Stimulated activated CD8-positive, alpha-beta memory T cell treated with anti-CD3 and anti-CD28 coated beads, Interleukin-12 subunit alpha, Interleukin-12 subunit beta, amount 100 ng/mL, for 24 hours (primary cell): ENCODE results near the gene ELP4.
"Not testable (repeated sequence)": the region's sequence is repeated elsewhere in the genome, so short reads cannot be mapped to it uniquely, and the experiment has no call there.

Source experiments
- DNase-seq: peaks from one replicate; pipeline ENCODE4 v3.0.0-alpha.2; 2020; ENCODE audit errors: extremely low read depth

ELP4 gene

DNA sequence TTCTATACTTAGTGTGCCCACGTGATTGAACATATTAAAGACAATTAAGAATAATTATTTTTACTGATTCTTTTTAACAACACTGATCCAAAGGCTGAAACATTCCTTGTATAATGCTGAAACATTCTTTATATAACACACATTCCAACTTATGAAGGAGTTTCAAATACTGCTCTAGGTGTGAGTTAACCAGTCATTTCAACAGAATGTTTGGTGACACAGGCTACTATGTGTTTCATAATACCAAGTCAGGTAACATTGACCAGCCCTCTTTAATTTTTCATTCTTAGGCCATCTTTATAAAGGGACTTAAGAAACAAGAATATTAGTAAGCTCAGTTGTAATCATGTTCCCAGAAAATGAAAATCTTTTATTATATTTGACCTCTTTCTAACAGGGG, 136.6 kb downstream of the ELP4 start:
- DNase-seq: no peak

- no peak for DNase-seq
Measured at GRCh38 chr11:31649129-31649966, 139.8 kb downstream of the ELP4 start.

DNA sequence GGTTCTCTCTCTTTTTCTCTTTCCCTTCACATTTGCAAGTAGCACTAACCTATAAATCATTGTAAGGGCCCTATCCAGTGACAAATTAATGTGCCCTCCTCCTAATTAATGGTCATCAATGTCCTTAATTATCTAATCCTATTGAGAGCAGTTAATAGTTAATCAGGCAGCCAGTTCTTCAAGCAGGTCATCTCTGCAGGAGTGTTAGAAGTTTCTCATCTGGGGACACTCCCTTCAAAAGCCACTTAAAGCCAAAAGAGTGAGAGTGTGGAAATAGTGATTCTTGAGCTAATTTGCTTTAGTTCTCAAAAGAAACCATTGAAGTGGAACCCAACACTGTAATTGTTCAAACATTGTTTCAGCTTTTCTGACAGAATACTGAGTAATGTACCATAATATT, 141.6 kb downstream of the ELP4 start:
- DNase-seq: no peak

GRCh38 chr11:31651822-31652221, 142.3 kb downstream of the ELP4 start:
- DNase-seq: no peak

- no peak for DNase-seq
Measured at GRCh38 chr11:31652528-31652927, 143.0 kb downstream of the ELP4 start.

GRCh38 chr11:31655483-31655882, 145.9 kb downstream of the ELP4 start:
- DNase-seq: no peak

GRCh38 chr11:31656051-31656450, 146.5 kb downstream of the ELP4 start:
- DNase-seq: no peak

GRCh38 chr11:31657091-31657490, 147.5 kb downstream of the ELP4 start:
- no peak for DNase-seq

DNA sequence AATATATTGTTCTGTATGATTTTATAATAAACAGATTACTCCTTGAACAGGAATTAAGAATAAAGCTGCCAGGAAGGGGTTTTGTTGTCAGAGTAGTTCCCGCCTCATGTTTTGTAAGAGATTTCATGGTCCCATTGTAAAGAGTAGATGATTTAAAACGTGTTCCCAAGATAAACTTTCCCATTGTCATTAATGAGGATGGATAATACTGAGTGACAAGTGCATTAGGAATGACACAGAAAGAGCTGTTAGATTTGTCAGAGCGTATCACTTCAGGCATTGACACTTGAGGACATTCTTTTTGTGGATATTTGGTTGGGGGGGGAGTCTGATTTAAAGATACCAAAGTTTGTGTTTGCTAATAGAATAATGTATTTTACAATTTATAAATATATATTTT, 154.6 kb downstream of the ELP4 start:
- no peak for DNase-seq

GRCh38 chr11:31664954-31665353, 155.4 kb downstream of the ELP4 start:
- no peak for DNase-seq

GRCh38 chr11:31671681-31672080, 162.1 kb downstream of the ELP4 start:
- DNase-seq: no peak

GRCh38 chr11:31673108-31673507, 163.5 kb downstream of the ELP4 start:
- not testable (repeated sequence) for DNase-seq

DNA sequence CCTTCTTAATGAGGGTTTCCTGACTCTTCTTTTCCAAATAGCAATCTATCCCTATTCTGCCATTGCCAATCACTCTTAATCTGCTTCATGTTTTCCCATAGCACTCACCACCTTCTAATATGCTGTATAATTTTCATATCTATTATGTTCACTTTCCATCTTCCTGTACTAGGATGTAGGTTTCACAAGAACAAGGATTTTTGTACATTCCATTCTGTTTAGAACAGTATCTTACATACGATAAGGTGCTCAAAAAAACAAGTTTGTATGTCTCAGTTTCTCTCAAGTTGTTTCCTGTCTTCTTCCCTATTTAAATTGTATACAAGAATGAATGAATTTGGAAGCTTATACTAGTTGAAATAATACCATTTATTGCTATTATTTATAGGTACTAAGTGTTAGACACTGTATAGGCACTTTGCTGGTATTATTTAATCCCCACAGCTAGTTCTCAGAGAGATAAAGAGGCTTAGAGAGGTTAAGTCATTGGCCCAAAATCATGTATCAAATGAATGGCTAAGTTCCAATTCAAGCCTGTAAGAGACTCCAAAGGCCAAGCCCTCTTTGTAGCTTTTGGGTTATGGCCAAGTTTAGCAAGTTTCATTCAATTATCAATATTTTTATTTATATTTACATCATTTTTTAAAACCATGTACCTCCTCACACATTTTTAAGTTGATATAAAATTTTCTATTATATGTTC, 166.9 kb downstream of the ELP4 start:
- no peak for DNase-seq

- no peak for DNase-seq
Measured at GRCh38 chr11:31680770-31681169, 171.2 kb downstream of the ELP4 start.

DNA sequence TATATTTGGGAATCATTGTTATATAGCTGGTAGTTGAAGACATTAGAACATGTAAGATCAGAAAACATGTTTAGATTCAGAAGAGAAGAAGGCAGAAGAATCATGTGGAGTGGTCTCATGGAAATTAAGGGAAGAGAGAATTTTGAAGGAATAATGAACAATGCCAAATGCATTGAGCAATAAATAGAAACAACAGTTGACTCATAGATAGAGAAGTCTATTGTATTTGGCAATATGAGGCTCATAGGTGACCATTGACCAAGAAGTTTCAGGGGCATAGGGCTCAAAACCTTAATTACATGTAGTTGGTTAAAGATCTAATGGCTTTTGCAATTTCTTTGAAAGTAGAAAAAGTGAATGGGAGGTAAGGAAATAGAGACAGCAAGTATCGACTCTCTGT, 177.7 kb downstream of the ELP4 start:
- DNase-seq: no peak

DNA sequence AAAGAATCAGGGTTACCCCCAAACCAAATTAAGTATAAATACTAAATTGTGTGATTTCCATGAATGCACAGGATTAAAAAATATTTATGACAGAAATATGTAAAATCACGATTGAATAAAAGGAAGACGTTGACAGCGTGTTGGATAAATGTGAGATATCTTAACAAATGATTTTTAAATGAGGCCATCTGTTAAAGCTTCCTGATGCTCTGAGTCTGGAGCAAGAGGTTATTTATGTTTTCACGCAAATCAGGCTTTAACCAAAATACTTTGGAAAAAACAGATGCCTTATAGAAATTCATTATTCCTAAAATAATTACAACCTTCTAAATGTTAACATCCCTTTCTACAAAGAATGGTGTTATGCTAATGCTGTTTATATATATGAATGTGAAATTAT, 178.3 kb downstream of the ELP4 start:
- no peak for DNase-seq

DNA sequence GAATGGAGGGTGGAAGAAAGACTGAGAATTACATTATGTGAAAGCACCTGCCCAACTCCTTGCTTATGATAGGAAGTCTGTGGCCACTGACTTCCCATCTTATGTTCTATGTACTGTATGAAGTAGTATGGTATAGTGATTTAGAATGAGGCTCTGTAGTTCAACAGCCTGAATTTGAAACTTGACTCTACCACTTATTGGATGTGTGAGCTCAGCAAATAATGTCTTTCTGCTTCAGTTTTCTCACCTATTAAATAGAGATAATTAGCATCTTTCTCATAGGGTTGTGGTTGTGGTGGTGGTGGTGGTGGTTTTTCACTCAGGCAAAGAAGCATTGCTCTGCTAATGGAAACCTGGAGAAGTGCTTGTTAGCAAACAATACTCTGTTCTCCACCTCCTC, 180.0 kb downstream of the ELP4 start:
- DNase-seq: no peak

GRCh38 chr11:31690041-31690440, 180.5 kb downstream of the ELP4 start:
- DNase-seq: no peak

DNA sequence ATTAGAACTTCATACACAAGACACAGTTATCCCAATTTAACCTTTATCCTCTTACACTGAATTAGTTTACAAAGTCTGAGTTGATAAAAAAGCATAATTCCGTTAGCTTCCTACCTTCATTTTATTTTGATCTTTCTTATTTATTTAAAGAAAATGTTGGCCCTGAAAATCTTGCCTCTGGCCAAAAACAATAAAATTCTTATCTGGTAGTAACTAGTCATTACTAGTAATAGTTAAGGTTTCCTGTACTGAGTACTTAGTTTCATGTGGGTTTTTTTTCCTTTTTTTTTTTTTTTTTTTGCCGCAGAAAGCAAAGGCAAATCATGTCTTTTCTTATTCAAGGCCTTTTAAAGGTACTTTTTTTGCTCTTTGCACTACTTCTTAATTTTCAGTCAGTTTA, 180.9 kb downstream of the ELP4 start:
- no peak for DNase-seq

DNA sequence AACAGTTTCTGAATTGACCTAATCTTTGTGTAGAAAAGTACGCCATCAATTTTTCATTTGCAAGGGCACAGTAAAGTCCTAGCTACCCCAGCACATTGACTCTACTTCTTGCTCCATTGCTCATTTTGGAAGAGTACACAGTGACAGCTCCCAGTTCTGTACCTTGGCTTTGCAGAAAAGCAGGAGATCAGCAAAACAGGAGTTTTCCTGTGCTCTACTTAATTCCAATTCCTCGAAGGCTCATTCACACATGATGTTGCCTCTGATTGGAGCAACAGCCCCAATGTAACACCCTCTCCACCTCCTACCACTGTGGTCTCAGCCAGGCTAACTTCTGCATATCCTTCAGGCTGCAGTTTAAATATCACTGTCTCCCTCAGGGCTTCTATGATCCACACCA, 182.9 kb downstream of the ELP4 start:
- no peak for DNase-seq

DNA sequence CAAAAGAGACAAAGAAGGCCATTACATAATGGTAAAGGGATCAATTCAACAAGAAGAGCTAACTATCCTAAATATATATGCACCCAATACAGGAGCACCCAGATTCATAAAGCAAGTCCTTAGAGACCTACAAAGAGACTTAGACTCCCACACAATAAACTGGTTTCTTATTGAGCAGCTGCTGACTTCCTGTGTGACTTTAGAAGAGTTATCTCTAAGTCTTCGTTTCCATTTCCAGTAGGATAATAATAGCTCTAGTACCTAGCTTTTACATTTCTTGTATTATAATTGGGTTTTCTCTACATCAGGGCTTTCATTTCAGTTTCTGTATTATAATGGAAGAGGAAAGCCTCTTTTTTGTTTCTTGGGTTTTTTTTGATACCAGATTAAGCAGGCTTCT, 187.5 kb downstream of the ELP4 start:
- DNase-seq: not testable (repeated sequence)

DNA sequence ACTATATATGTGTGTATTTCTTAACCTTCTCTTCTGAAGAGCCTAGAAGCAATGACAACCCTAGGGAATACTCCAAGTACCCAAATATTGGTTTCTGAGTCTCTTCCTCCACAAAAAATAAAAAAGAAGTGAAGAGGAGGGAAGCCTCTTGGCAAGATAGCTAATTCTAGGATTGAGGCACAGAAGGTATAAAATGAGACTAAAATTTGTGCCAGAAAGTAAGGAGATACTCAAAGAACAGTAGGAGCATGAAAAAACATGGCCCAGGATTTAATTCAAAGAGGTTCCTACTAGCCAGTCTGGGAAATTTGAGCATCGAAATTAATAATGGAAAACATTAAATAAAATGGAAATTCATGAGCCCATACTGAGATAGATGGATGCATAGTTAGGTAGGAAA, 189.5 kb downstream of the ELP4 start:
- no peak for DNase-seq

- no peak for DNase-seq
Measured at GRCh38 chr11:31702966-31703365, 193.4 kb downstream of the ELP4 start.
